HepG2 (cell line): ENCODE data around the gene KATNAL2.

ENCODE experiments used
- CTCF ChIP-seq: sonication (generic); formaldehyde crosslinking; IDR thresholded peaks from 2 replicates; pipeline ENCODE4 v1.5.0; 2020; ENCODE audit warnings: mild to moderate bottlenecking, missing genetic modification reagents, moderate library complexity
- HDAC1 ChIP-seq: sonication (generic); formaldehyde crosslinking; IDR thresholded peaks from 2 replicates; pipeline ENCODE4 v1.5.1; 2020; ENCODE audit warnings: mild to moderate bottlenecking, missing genetic modification reagents
- HMGXB4 ChIP-seq, 2 experiments: sonication (generic) in 1 of 2; formaldehyde crosslinking in 1 of 2; IDR thresholded peaks; 2 replicates each; pipeline versions ENCODE4 v1.4.0 to v1.6.1; 2018 to 2020; ENCODE audit warnings: missing genetic modification reagents in 2 of 2, borderline replicate concordance in 1 of 2, low read depth in 1 of 2, mild to moderate bottlenecking in 1 of 2, missing biosample characterization in 1 of 2
- KAT2B ChIP-seq: fragments of 150-350 bp; IDR thresholded peaks from 2 replicates; pipeline ENCODE4 v1.6.1; 2014; ENCODE audit warnings: low read depth, low read length, borderline replicate concordance
- TFDP1 ChIP-seq: IDR thresholded peaks from 2 replicates; pipeline ENCODE4 v1.6.1; 2016; ENCODE audit warnings: missing compliant biosample characterization, missing genetic modification reagents, borderline replicate concordance
- ZNF598 ChIP-seq: sonication (generic); formaldehyde crosslinking; IDR thresholded peaks from 2 replicates; pipeline ENCODE4 v1.5.1; 2020; ENCODE audit warnings: mild to moderate bottlenecking, missing genetic modification reagents, borderline replicate concordance
- ZNF773 ChIP-seq: sonication (generic); formaldehyde crosslinking; IDR thresholded peaks from 2 replicates; pipeline ENCODE4 v1.4.0; 2020; ENCODE audit warnings: missing genetic modification reagents, borderline replicate concordance

GRCh38 chr18:46950064-46950656 is 32.8 kb downstream of the KATNAL2 start:
- TF ChIP-seq KAT2B: no peak
- TF ChIP-seq CTCF (CRISPR knock-in tag): peak; percentile 61
- TF ChIP-seq TFDP1 (CRISPR knock-in tag): no peak
- no peak for TF ChIP-seq ZNF598
- no peak for TF ChIP-seq HMGXB4 (CRISPR knock-in tag; IDR thresholded peaks at IDR 0.05; ENCODE audit: borderline replicate concordance in 1 of 2, low read depth in 1 of 2)
- no peak for TF ChIP-seq ZNF773
- no peak for TF ChIP-seq HDAC1 (CRISPR knock-in tag)
